Left lung (tissue), 10 donors: ENCODE data around the gene SLC25A19. TPM values are rescaled to one million over a fixed set of nuclear protein-coding genes. Genes with fewer than 3 reads are reported as not detected.
A peak's percentile ranks its signal among the peaks of the same experiment; 100 is the strongest.

Source experiments
- ATAC-seq: fragments of 200-7000 bp; cut with Tn5 transposase; one replicate; pipeline ENCODE4 v1.9.1; 2020; ENCODE audit warnings: moderate library complexity
- DNase-seq, 4 donors: peaks; one replicate each; pipeline ENCODE4 v3.0.0-alpha.2; 2013 to 2020
- H3K27ac ChIP-seq, 2 donors: fragments of 200-600 bp; sonication (generic) in 1 of 2; one replicate each; pipeline versions ENCODE4 v1.5.0 to v1.8.0; 2020 to 2021
- H3K27me3 ChIP-seq, 2 donors: fragments of 200-600 bp; sonication (generic) in 1 of 2; one replicate each; pipeline versions ENCODE4 v1.5.0 to v1.8.0; 2020 to 2021
- H3K36me3 ChIP-seq, 2 donors: fragments of 200-600 bp; sonication (generic) in 1 of 2; one replicate each; pipeline versions ENCODE4 v1.5.0 to v1.8.0; 2020 to 2021
- H3K4me1 ChIP-seq, 2 donors: fragments of 200-600 bp; one replicate each; pipeline ENCODE4 v1.8.0; 2021
- H3K4me3 ChIP-seq, 2 donors: fragments of 200-600 bp; sonication (generic) in 1 of 2; one replicate each; pipeline versions ENCODE4 v1.5.0 to v1.8.0; 2020 to 2021; ENCODE audit warnings: mild to moderate bottlenecking in 1 of 2
- H3K9me3 ChIP-seq, 2 donors: fragments of 200-600 bp; sonication (generic) in 1 of 2; one replicate each; pipeline versions ENCODE4 v1.5.0 to v1.8.0; 2020 to 2021
- CTCF ChIP-seq, 2 donors: fragments of 200-600 bp; sonication (generic) in 1 of 2; IDR thresholded peaks; one replicate each; pipeline versions ENCODE4 v1.5.0 to v1.8.0; 2021; ENCODE audit warnings: antibody characterized with exemption in 2 of 2
- intact Hi-C, 2 donors: fragments of 100-400 bp; cut with DNase I; formaldehyde crosslinking; loops; one replicate each; pipeline versions ENCODE4 v1.11.2 to v1.14.2; 2022
- polyA plus RNA-seq, 6 donors: library from polyadenylated mRNA; unstranded; fragments of 120-200 nt; gene quantifications; one replicate each; pipeline ENCODE4 v1.2.1, GENCODE V29; 2013; ENCODE audit not compliant: insufficient read length in 6 of 6
- total RNA-seq, 2 donors: library from RNA; stranded (reverse); fragmentation: NEBNext Ultra II Directional; extraction: Animal tissue kit (Norgen Biotek cat#: 25700); gene quantifications; one replicate each; pipeline ENCODE4 v1.2.1, GENCODE V29; 2021
- donor health status: DM: no; HTN: yes; CAD: no.
- donor health status: DM: no; HTN: no; CAD: no.

SLC25A19 gene
- total and polyA plus RNA-seq, 8 donors = 5.9 to 29.7 (median 7.4) TPM

GRCh38 chr17:75265614-75266315 is 23.5 kb downstream of the SLC25A19 start:
- intact Hi-C loops = no loop called here
- Histone ChIP-seq H3K4me3 (no peak overlapping the region), H3K27me3 (no peaks in the 10 kb centered on the region), H3K9me3 (no peaks in the 10 kb centered on the region), H3K27ac (peak overlapping the region in 1 of 2 donors; percentile 23), H3K36me3 (peaks cover 0 to 46% of the 10 kb centered on the region in 2 donors), H3K4me1 (peaks cover 14 to 69% of the 10 kb centered on the region in 2 donors)
- ATAC-seq = no peak
- DNase-seq = no peak
- TF ChIP-seq CTCF (IDR thresholded peaks at IDR 0.05) = no peak

- peaks cover 0 to 46% of the 10 kb centered on the region in 2 donors for H3K36me3 ChIP-seq
- H3K9me3 ChIP-seq = no peaks in the 10 kb centered on the region
- peaks cover 19 to 72% of the 10 kb centered on the region in 2 donors for H3K4me1 ChIP-seq
- TF ChIP-seq CTCF (IDR thresholded peaks at IDR 0.05) = no peak
- H3K4me3 ChIP-seq = peak overlapping the region in 1 of 2 donors; percentile 98
- no peaks in the 10 kb centered on the region for H3K27me3 ChIP-seq
- no peak overlapping the region for H3K27ac ChIP-seq
- intact Hi-C loops = no loop called here
- ATAC-seq (no peak), DNase-seq (no peak)
Measured at GRCh38 chr17:75263055-75263454, 26.2 kb downstream of the SLC25A19 start.

- peak overlapping the region; percentile 98 for H3K4me3 ChIP-seq
- H3K9me3 ChIP-seq = no peaks in the 10 kb centered on the region
- peaks cover 0 to 40% of the 10 kb centered on the region in 2 donors for H3K36me3 ChIP-seq
- peak; percentile 26 for ATAC-seq
- DNase-seq = no peak
- no peak for TF ChIP-seq CTCF (IDR thresholded peaks at IDR 0.05)
- peaks cover 19 to 67% of the 10 kb centered on the region in 2 donors for H3K4me1 ChIP-seq
- H3K27me3 ChIP-seq = no peaks in the 10 kb centered on the region
- peak overlapping the region; percentile 93 to 97 for H3K27ac ChIP-seq
- intact Hi-C loops = no loop called here
Measured at GRCh38 chr17:75262112-75262606, 27.1 kb downstream of the SLC25A19 start.

GRCh38 chr17:75261336-75262111 is 27.7 kb downstream of the SLC25A19 start, which contains the start of the genes GGA3 and MRPS7:
Gene GGA3 (minus strand): TSS chr17:75261606. CDS start chr17:75261587, 19 bp downstream.
Gene MRPS7 (plus strand): TSS chr17:75261879. CDS start chr17:75261901, 22 bp downstream.
- peaks cover 19 to 63% of the 10 kb centered on the region in 2 donors for H3K4me1 ChIP-seq
- peak within 1 kb of the TSS; percentile 98 for H3K4me3 ChIP-seq
- intact Hi-C loops = no loop called here
- H3K36me3 ChIP-seq = peaks cover 0 to 34% of the 10 kb centered on the region in 2 donors
- ATAC-seq (peak; percentile 98), DNase-seq (peak; percentile 96 to 98 (median 96))
- peak within 1 kb of the TSS; percentile 93 to 97 for H3K27ac ChIP-seq
- TF ChIP-seq CTCF (IDR thresholded peaks at IDR 0.05) = no peak
- no peaks in the 10 kb centered on the region for H3K9me3 ChIP-seq
- H3K27me3 ChIP-seq = no peaks in the 10 kb centered on the region
